Transverse colon (tissue), 4 donors: ENCODE measurements around the gene SLC25A17. TPM values are rescaled to one million over a fixed set of nuclear protein-coding genes. Genes with fewer than 3 reads are reported as not detected.
"Not testable (repeated sequence)": the region's sequence is repeated elsewhere in the genome, so short reads cannot be mapped to it uniquely, and the experiment has no call there.

Experiments used
- DNase-seq: peaks from one replicate; pipeline ENCODE4 v3.0.0-alpha.2; 2019
- H3K27ac ChIP-seq, 4 donors: fragments of 200-600 bp; sonication (generic); 2 replicates each; pipeline ENCODE4 v1.5.1; 2016 to 2018; ENCODE audit warnings: inconsistent platforms in 4 of 4
- H3K27me3 ChIP-seq: fragments of 200-600 bp; sonication (generic); 2 replicates; pipeline ENCODE4 v1.5.1; 2017; ENCODE audit warnings: inconsistent platforms
- H3K36me3 ChIP-seq, 4 donors: fragments of 200-600 bp; sonication (generic); 2 replicates each; pipeline ENCODE4 v1.5.1; 2017 to 2019; ENCODE audit warnings: inconsistent platforms in 4 of 4
- H3K4me1 ChIP-seq, 4 donors: fragments of 200-600 bp; sonication (generic); 2 replicates each; pipeline ENCODE4 v1.5.1; 2017 to 2020; ENCODE audit warnings: inconsistent platforms in 4 of 4
- H3K4me3 ChIP-seq, 4 donors: fragments of 200-600 bp; sonication (generic); 1 replicate in 1 of 4; 2 replicates in 3 of 4; pipeline versions ENCODE4 v1.5.1 to v1.6.1; 2017 to 2019; ENCODE audit warnings: inconsistent platforms in 4 of 4
- H3K9me3 ChIP-seq, 2 donors: fragments of 200-600 bp; sonication (generic); 2 replicates each; pipeline ENCODE4 v1.5.1; 2017 to 2019; ENCODE audit warnings: inconsistent platforms in 2 of 2
- EP300 ChIP-seq: sonication (generic); formaldehyde crosslinking; IDR thresholded peaks from one replicate; pipeline ENCODE4 v1.6.1; 2017; ENCODE audit warnings: antibody characterized with exemption, low read depth
- POLR2A ChIP-seq: fragments of 450-650 bp; IDR thresholded peaks from one replicate; pipeline ENCODE4 v1.6.1; 2016; ENCODE audit warnings: antibody characterized with exemption, mild to moderate bottlenecking, moderate library complexity
- POLR2AphosphoS5 ChIP-seq, 3 donors: sonication (generic); formaldehyde crosslinking; IDR thresholded peaks; one replicate each; pipeline ENCODE4 v1.6.1; 2016; ENCODE audit warnings: antibody characterized with exemption in 3 of 3
- WGBS, 2 donors: methylation state at CpG; one replicate each; pipeline ENCODE4 v1.1.5; 2018; ENCODE audit warnings: low coverage in 1 of 2; 5-methylcytosine and 5-hydroxymethylcytosine counted together
- in situ Hi-C, 4 donors: fragments of 200-750 bp; cut with MboI; loops; one replicate each; pipeline versions ENCODE4 v1.15.0 to v1.15.1; 2017; ENCODE audit warnings: low sequenced_read_pairs in 3 of 4, low pct_ligation_motif_present in 1 of 4, low pct_unique_long_range_greater_than_20kb in 1 of 4
- intact Hi-C: fragments of 100-400 bp; cut with DNase I; formaldehyde crosslinking; loops from one replicate; pipeline ENCODE4 v1.15.1; 2023; ENCODE audit warnings: low total_unique reads
- total RNA-seq, 4 donors: library from RNA; depleted of rRNA; stranded (reverse); fragments of >200 nt; gene quantifications; one replicate each; pipeline ENCODE4 v1.1.0, GENCODE V29; 2016
- TF ChIP-seq, protein P1 (sequence below), 5 experiments: fragments of 200-600 bp in 3 of 5; fragments of 450-650 bp in 2 of 5; sonication (generic) in 3 of 5; IDR thresholded peaks; 1 replicate in 2 of 5; 2 replicates in 3 of 5; pipeline ENCODE4 v1.5.1; 2016 to 2017; ENCODE audit warnings: antibody characterized with exemption in 5 of 5, inconsistent platforms in 3 of 5, mild to moderate bottlenecking in 2 of 5, moderate library complexity in 1 of 5

SLC25A17 gene
- total RNA-seq, 4 donors from 2014 or later: 8.0 to 20.2 (median 12.5) TPM

DNA sequence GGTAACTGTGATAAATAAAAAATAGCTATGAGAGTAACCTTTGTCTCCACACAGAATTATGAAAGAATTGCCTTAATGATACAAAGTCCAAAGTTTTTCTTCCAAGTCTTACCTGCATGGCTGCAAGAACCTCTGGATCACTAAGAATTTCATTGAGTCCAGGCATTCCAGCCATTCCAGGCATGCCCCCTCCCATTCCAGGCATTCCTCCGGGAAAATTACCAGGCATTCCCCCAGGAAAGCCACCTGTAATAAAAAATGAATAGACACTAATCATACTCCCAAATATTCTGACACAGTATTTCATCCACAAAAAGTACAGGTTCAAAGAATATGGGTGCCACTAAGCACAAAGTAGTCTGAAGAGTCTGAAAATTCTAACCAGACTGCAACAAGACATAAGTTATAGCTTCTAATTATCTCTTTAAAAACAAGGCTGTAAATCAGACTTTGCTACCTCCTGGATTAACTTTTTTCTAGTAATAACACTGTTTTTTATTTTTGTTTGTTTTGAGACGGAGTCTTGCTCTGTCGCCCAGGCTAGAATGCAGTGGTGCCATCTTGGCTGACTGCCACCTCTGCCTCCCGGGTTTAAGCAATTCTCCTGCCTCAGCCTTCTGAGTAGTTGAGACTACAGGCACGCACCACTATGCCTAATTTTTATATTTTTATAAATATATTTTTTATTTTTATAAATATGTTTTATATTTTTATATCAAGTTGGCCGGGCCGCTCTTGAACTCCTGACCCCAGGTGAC, 8.0 kb upstream of the SLC25A17 start:
- intact Hi-C loops (no loop called here), in situ Hi-C loops (no loop called here)
- Histone ChIP-seq H3K36me3 (peaks cover 0 to 70% (median 25%) of the 10 kb centered on the region in 4 donors), H3K27ac (no peak overlapping the region), H3K9me3 (no peaks in the 10 kb centered on the region), H3K27me3 (no peaks in the 10 kb centered on the region), H3K4me3 (no peak overlapping the region), H3K4me1 (no peaks in the 10 kb centered on the region)
- TF ChIP-seq, protein P1, sequence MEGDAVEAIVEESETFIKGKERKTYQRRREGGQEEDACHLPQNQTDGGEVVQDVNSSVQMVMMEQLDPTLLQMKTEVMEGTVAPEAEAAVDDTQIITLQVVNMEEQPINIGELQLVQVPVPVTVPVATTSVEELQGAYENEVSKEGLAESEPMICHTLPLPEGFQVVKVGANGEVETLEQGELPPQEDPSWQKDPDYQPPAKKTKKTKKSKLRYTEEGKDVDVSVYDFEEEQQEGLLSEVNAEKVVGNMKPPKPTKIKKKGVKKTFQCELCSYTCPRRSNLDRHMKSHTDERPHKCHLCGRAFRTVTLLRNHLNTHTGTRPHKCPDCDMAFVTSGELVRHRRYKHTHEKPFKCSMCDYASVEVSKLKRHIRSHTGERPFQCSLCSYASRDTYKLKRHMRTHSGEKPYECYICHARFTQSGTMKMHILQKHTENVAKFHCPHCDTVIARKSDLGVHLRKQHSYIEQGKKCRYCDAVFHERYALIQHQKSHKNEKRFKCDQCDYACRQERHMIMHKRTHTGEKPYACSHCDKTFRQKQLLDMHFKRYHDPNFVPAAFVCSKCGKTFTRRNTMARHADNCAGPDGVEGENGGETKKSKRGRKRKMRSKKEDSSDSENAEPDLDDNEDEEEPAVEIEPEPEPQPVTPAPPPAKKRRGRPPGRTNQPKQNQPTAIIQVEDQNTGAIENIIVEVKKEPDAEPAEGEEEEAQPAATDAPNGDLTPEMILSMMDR (IDR thresholded peaks at IDR 0.05): no peak
- 64 to 77% methylated on average over 7 of the region's 7 CpGs for WGBS, 2 donors
- DNase-seq: no peak

DNA sequence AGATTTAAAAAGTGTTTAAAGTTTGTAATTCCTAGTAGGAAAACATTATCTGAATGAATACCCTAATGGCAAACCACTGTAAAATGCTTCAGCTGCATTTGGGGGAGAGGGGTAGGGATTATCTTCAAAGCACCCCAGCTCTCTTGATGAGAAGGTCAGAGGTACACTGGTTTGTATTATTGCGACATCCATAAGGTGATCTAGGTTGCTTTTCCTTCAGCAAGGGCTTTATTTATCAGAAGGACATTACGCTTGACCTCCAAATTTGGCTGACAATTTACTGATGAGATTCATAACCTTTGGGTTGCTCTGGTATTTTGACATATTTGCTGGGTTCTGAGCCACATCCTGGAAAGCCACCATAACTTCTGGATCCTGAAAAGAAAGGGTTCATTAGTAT, 7.1 kb upstream of the SLC25A17 start:
- H3K4me1 ChIP-seq, intact Hi-C loops, H3K27me3 ChIP-seq, DNase-seq, H3K9me3 ChIP-seq, H3K27ac ChIP-seq, H3K4me3 ChIP-seq, in situ Hi-C loops: not testable (repeated sequence)
- 95% methylated on average over 2 of the region's 2 CpGs; no CpG with 5 or more reads in 1 of the 2 donors for WGBS, 2 donors
- H3K36me3 ChIP-seq: peaks cover 0 to 61% (median 20%) of the 10 kb centered on the region in 4 donors

DNA sequence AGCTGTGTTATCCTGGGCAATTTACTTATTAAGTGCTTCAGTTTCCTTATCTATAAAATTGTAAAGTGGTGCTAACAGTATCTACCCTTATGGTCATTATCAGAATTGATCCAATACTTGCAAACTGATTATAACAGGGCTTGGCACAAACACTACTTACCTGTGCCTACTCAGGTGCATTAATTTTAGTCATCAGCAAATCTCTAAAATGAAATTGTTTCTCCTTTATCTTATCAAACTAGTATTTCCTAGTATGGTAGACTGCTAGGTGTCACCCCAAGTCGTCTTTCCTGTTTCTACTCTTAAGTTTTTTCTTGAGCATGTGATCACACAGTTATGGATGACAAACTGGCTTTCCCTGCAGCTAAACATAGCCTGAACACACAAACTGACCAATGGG, 4.3 kb upstream of the SLC25A17 start:
- no peak for DNase-seq
- no peak for TF ChIP-seq POLR2A
- TF ChIP-seq, protein P1 (IDR thresholded peaks at IDR 0.05): no peak
- no peak for TF ChIP-seq POLR2AphosphoS5 (IDR thresholded peaks at IDR 0.05)
- TF ChIP-seq EP300: no peak
- peaks cover 4 to 10% (median 8%) of the 10 kb centered on the region in 4 donors for H3K4me1 ChIP-seq
- H3K27me3 ChIP-seq: no peaks in the 10 kb centered on the region
- WGBS, 2 donors: 65 to 80% methylated on average over 1 of the region's 1 CpG
- H3K27ac ChIP-seq: no peak overlapping the region
- intact Hi-C loops (no loop called here), in situ Hi-C loops (no loop called here)
- H3K9me3 ChIP-seq: no peaks in the 10 kb centered on the region
- H3K36me3 ChIP-seq: peaks cover 0 to 38% (median 8%) of the 10 kb centered on the region in 4 donors
- H3K4me3 ChIP-seq: no peak overlapping the region

DNA sequence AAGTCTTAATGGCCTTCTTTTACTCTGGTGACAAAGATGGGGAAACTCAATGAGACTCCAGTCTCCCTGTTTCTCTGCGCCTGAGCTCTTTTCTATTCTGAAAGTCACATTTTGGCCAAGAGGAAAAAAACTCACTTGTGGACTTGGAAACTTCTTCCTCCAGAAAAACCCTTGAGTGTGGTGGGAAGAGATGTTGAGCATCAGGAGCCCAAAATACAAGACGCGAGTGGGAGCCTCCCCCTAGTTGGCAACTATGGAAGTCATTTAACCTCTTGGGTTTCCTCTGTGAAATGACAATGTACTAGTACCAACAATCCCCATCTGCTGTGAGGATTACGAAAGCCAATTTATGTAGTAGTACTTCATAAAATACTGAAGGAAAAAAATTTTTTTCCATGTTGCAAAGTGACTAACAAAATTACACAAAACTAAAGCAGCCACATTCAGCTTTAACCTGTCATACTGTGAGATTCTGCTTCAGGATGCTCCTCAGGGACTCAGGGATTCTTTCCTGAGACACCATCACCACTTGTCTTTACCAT, 524 bp upstream of the SLC25A17 start:
- Histone ChIP-seq H3K4me1 (peaks cover 10 to 24% (median 22%) of the 10 kb centered on the region in 4 donors), H3K4me3 (peak overlapping the region; percentile 67 to 97 (median 81)), H3K9me3 (no peaks in the 10 kb centered on the region), H3K27me3 (no peaks in the 10 kb centered on the region), H3K27ac (peak overlapping the region; percentile 80 to 88 (median 84)), H3K36me3 (peaks cover 0 to 11% (median 5%) of the 10 kb centered on the region in 4 donors)
- no peak for DNase-seq
- TF ChIP-seq, protein P1 (IDR thresholded peaks at IDR 0.05): no peak
- TF ChIP-seq POLR2A: no peak
- no peak for TF ChIP-seq POLR2AphosphoS5 (IDR thresholded peaks at IDR 0.05)
- in situ Hi-C loops (no loop called here), intact Hi-C loops (no loop called here)
- WGBS, 2 donors: 6 to 10% methylated on average over 2 to 4 of the region's 4 CpGs
